Lower lobe of right lung (tissue), 2 donors: ENCODE results near the gene ELOVL7. TPM values are rescaled to one million over a fixed set of nuclear protein-coding genes. Genes with fewer than 3 reads are reported as not detected.

ENCODE experiments used
- ATAC-seq, 2 donors: fragments of 200-7000 bp; cut with Tn5 transposase; one replicate each; pipeline ENCODE4 v1.9.1; 2020 to 2022; ENCODE audit warnings: mild to moderate bottlenecking in 2 of 2, moderate library complexity in 2 of 2
- DNase-seq: peaks from one replicate; pipeline ENCODE4 v3.0.0-alpha.2; 2020
- H3K27ac ChIP-seq: fragments of 200-600 bp; one replicate; pipeline ENCODE4 v1.8.0; 2022
- H3K27me3 ChIP-seq: fragments of 200-600 bp; one replicate; pipeline ENCODE4 v1.8.0; 2022; ENCODE audit warnings: low read depth
- H3K36me3 ChIP-seq: fragments of 200-600 bp; one replicate; pipeline ENCODE4 v1.8.0; 2022; ENCODE audit warnings: mild to moderate bottlenecking
- H3K4me1 ChIP-seq: fragments of 200-600 bp; one replicate; pipeline ENCODE4 v1.8.0; 2022
- H3K4me3 ChIP-seq: fragments of 200-600 bp; one replicate; pipeline ENCODE4 v1.8.0; 2022; ENCODE audit warnings: mild to moderate bottlenecking
- H3K9me3 ChIP-seq: fragments of 200-600 bp; one replicate; pipeline ENCODE4 v1.8.0; 2022
- CTCF ChIP-seq: fragments of 200-600 bp; IDR thresholded peaks from one replicate; pipeline ENCODE4 v1.8.0; 2022; ENCODE audit warnings: antibody characterized with exemption, mild to moderate bottlenecking
- intact Hi-C: fragments of 100-400 bp; cut with DNase I; formaldehyde crosslinking; loops from one replicate; pipeline ENCODE4 v1.11.0; 2022
- total RNA-seq: library from RNA; stranded (reverse); fragmentation: NEBNext Ultra II Directional; extraction: Animal tissue kit (Norgen Biotek cat#: 25700); gene quantifications from one replicate; pipeline ENCODE4 v1.2.1, GENCODE V29; 2021
- donor health status: DM: no; HTN: yes; CAD: no; lungs with severe emphysema.

Gene ELOVL7
- total RNA-seq, 1 donor from 2014 or later = 5.8 TPM

GRCh38 chr5:60794691-60795090 is 49.4 kb downstream of the ELOVL7 start:
- no peaks in the 10 kb centered on the region for H3K36me3 ChIP-seq
- no peaks in the 10 kb centered on the region for H3K27me3 ChIP-seq
- TF ChIP-seq CTCF = no peak
- H3K27ac ChIP-seq = no peak overlapping the region
- no peaks in the 10 kb centered on the region for H3K4me1 ChIP-seq
- no peak overlapping the region for H3K4me3 ChIP-seq
- ATAC-seq (no peak), DNase-seq (no peak)
- intact Hi-C loops = no loop called here
- no peaks in the 10 kb centered on the region for H3K9me3 ChIP-seq

GRCh38 chr5:60792438-60792837 is 51.6 kb downstream of the ELOVL7 start:
- ATAC-seq (no peak), DNase-seq (no peak)
- intact Hi-C loops = no loop called here
- Histone ChIP-seq H3K4me1 (no peaks in the 10 kb centered on the region), H3K36me3 (no peaks in the 10 kb centered on the region), H3K4me3 (no peak overlapping the region), H3K27me3 (no peaks in the 10 kb centered on the region), H3K9me3 (no peaks in the 10 kb centered on the region), H3K27ac (no peak overlapping the region)
- TF ChIP-seq CTCF = no peak

- intact Hi-C loops = no loop called here
- H3K36me3 ChIP-seq = no peaks in the 10 kb centered on the region
- no peak for ATAC-seq
- H3K9me3 ChIP-seq = no peaks in the 10 kb centered on the region
- no peak for TF ChIP-seq CTCF
- DNase-seq = no peak
- H3K4me1 ChIP-seq = no peaks in the 10 kb centered on the region
- H3K4me3 ChIP-seq = no peak overlapping the region
- no peaks in the 10 kb centered on the region for H3K27me3 ChIP-seq
- no peak overlapping the region for H3K27ac ChIP-seq
These were observed 54.5 kb downstream of the ELOVL7 start for GRCh38 chr5:60789551-60789950.

GRCh38 chr5:60788863-60789513 is 55.1 kb downstream of the ELOVL7 start:
- DNase-seq = no peak
- TF ChIP-seq CTCF = no peak
- H3K4me1 ChIP-seq = no peaks in the 10 kb centered on the region

GRCh38 chr5:60779466-60779865 is 64.6 kb downstream of the ELOVL7 start:
- no peaks in the 10 kb centered on the region for H3K4me1 ChIP-seq
- intact Hi-C loops = no loop called here
- H3K27ac ChIP-seq = no peak overlapping the region
- no peaks in the 10 kb centered on the region for H3K9me3 ChIP-seq
- H3K27me3 ChIP-seq = no peaks in the 10 kb centered on the region
- H3K36me3 ChIP-seq = no peaks in the 10 kb centered on the region
- no peak for TF ChIP-seq CTCF
- no peak overlapping the region for H3K4me3 ChIP-seq
- ATAC-seq (no peak), DNase-seq (no peak)

More at GRCh38 chr5:60788863-60789513, 55.1 kb downstream of the ELOVL7 start:
- Histone ChIP-seq H3K27me3 (no peaks in the 10 kb centered on the region), H3K36me3 (no peaks in the 10 kb centered on the region), H3K9me3 (no peaks in the 10 kb centered on the region), H3K4me3 (no peak overlapping the region), H3K27ac (no peak overlapping the region)
- intact Hi-C loops = no loop called here
- ATAC-seq = no peak
